ENCODE measurements around the gene CCDC172.

Gene CCDC172

GRCh38 chr10:116403740-116404250 is 79.5 kb downstream of the CCDC172 start:
- no peaks in the 10 kb centered on the region for H4K20me1 ChIP-seq (ENCODE audit: insufficient read depth, low read length, poor library complexity, severe bottlenecking)
- no peak overlapping the region for H3K9ac ChIP-seq (ENCODE audit: low read depth, low read length, poor library complexity, severe bottlenecking)
- no peaks in the 10 kb centered on the region for H3K9me3 ChIP-seq (ENCODE audit: insufficient read depth, low read depth, low read length)
- H3K27me3 ChIP-seq (ENCODE audit: insufficient read depth, low read length, poor library complexity, severe bottlenecking): no peaks in the 10 kb centered on the region
- H3K9me2 ChIP-seq (replicated peaks; ENCODE audit: low read depth, low read length): no peaks in the 10 kb centered on the region
- no peaks in the 10 kb centered on the region for H3K79me2 ChIP-seq (ENCODE audit: insufficient read depth, low read length)
- no peaks in the 10 kb centered on the region for H3F3A ChIP-seq (ENCODE audit: low read depth)
- no peak overlapping the region for H2AFZ ChIP-seq (ENCODE audit: low read length)
- H3K4me1 ChIP-seq (ENCODE audit: insufficient read depth, low read length, poor library complexity, severe bottlenecking): no peaks in the 10 kb centered on the region
- H3K4me3 ChIP-seq (ENCODE audit: low read length, poor library complexity, severe bottlenecking): no peak overlapping the region
- no peaks in the 10 kb centered on the region for H3K36me3 ChIP-seq (ENCODE audit: insufficient read depth, low read length)
- TF ChIP-seq EZH2phosphoT487 (IDR thresholded peaks at IDR 0.05; ENCODE audit: borderline replicate concordance) (no peak), CTCF (conservative IDR thresholded peaks at IDR 0.05; ENCODE audit: low read length) (no peak)
- H3K4me2 ChIP-seq (ENCODE audit: low read depth, low read length, poor library complexity, severe bottlenecking): no peak overlapping the region

GRCh38 chr10:116408719-116409118 is 84.5 kb downstream of the CCDC172 start:
- Histone ChIP-seq H4K20me1 (ENCODE audit: insufficient read depth, low read length, poor library complexity, severe bottlenecking) (no peaks in the 10 kb centered on the region), H3K4me3 (ENCODE audit: low read length, poor library complexity, severe bottlenecking) (no peak overlapping the region)

GRCh38 chr10:116410351-116410750 is 86.1 kb downstream of the CCDC172 start:
- Histone ChIP-seq H3K9me2 (replicated peaks; ENCODE audit: low read depth, low read length) (no peaks in the 10 kb centered on the region), H3K4me1 (ENCODE audit: insufficient read depth, low read length, poor library complexity, severe bottlenecking) (no peaks in the 10 kb centered on the region), H3K4me3 (ENCODE audit: low read length, poor library complexity, severe bottlenecking) (no peak overlapping the region), H3K9me3 (ENCODE audit: insufficient read depth, low read depth, low read length) (no peaks in the 10 kb centered on the region), H2AFZ (ENCODE audit: low read length) (no peak overlapping the region), H3K4me2 (ENCODE audit: low read depth, low read length, poor library complexity, severe bottlenecking) (no peak overlapping the region), H4K20me1 (ENCODE audit: insufficient read depth, low read length, poor library complexity, severe bottlenecking) (no peaks in the 10 kb centered on the region), H3K27me3 (ENCODE audit: insufficient read depth, low read length, poor library complexity, severe bottlenecking) (no peaks in the 10 kb centered on the region), H3K9ac (ENCODE audit: low read depth, low read length, poor library complexity, severe bottlenecking) (no peak overlapping the region), H3F3A (ENCODE audit: low read depth) (no peaks in the 10 kb centered on the region), H3K36me3 (ENCODE audit: insufficient read depth, low read length) (no peaks in the 10 kb centered on the region), H3K79me2 (ENCODE audit: insufficient read depth, low read length) (no peaks in the 10 kb centered on the region)
- TF ChIP-seq CTCF (conservative IDR thresholded peaks at IDR 0.05; ENCODE audit: low read length) (no peak), EZH2phosphoT487 (IDR thresholded peaks at IDR 0.05; ENCODE audit: borderline replicate concordance) (no peak)

More at GRCh38 chr10:116408719-116409118, 84.5 kb downstream of the CCDC172 start:
- Histone ChIP-seq H3K9ac (ENCODE audit: low read depth, low read length, poor library complexity, severe bottlenecking) (no peak overlapping the region), H3K79me2 (ENCODE audit: insufficient read depth, low read length) (no peaks in the 10 kb centered on the region), H2AFZ (ENCODE audit: low read length) (no peak overlapping the region), H3K9me3 (ENCODE audit: insufficient read depth, low read depth, low read length) (no peaks in the 10 kb centered on the region), H3F3A (ENCODE audit: low read depth) (no peaks in the 10 kb centered on the region), H3K36me3 (ENCODE audit: insufficient read depth, low read length) (no peaks in the 10 kb centered on the region), H3K9me2 (replicated peaks; ENCODE audit: low read depth, low read length) (no peaks in the 10 kb centered on the region), H3K4me1 (ENCODE audit: insufficient read depth, low read length, poor library complexity, severe bottlenecking) (no peaks in the 10 kb centered on the region), H3K27me3 (ENCODE audit: insufficient read depth, low read length, poor library complexity, severe bottlenecking) (no peaks in the 10 kb centered on the region), H3K4me2 (ENCODE audit: low read depth, low read length, poor library complexity, severe bottlenecking) (no peak overlapping the region)
- TF ChIP-seq CTCF (conservative IDR thresholded peaks at IDR 0.05; ENCODE audit: low read length) (no peak), EZH2phosphoT487 (IDR thresholded peaks at IDR 0.05; ENCODE audit: borderline replicate concordance) (no peak)
